GM21526 (cell line): ENCODE data around the gene RARG.
"Not testable (repeated sequence)": the region's sequence is repeated elsewhere in the genome, so short reads cannot be mapped to it uniquely, and the experiment has no call there.

ENCODE experiments used
- ATAC-seq: cut with Tn5 transposase; IDR thresholded peaks from one replicate; pipeline ENCODE4 v1.9.1; 2021; ENCODE audit warnings: moderate library complexity; ENCODE audit not compliant: unreplicated experiment, low FRiP score

The RARG gene

GRCh38 chr12:53178803-53179202 lies 53.2 kb downstream of the RARG start:
- ATAC-seq: not testable (repeated sequence)

GRCh38 chr12:53177447-53177846 lies 54.6 kb downstream of the RARG start:
- ATAC-seq: not testable (repeated sequence)

GRCh38 chr12:53176750-53177149 lies 55.3 kb downstream of the RARG start:
- no peak for ATAC-seq

GRCh38 chr12:53174881-53175491 lies 57.0 kb downstream of the RARG start:
- no peak for ATAC-seq

GRCh38 chr12:53173085-53173715 lies 58.8 kb downstream of the RARG start:
- ATAC-seq: no peak

- ATAC-seq: no peak
Measured at GRCh38 chr12:53172352-53172751, 59.7 kb downstream of the RARG start.

GRCh38 chr12:53171725-53172329 lies 60.2 kb downstream of the RARG start:
- ATAC-seq: no peak

GRCh38 chr12:53170876-53171724 lies 60.9 kb downstream of the RARG start:
- no peak for ATAC-seq

- ATAC-seq: no peak
Measured at GRCh38 chr12:53170215-53170614, 61.8 kb downstream of the RARG start.

- ATAC-seq: no peak
Measured at GRCh38 chr12:53169644-53170043, 62.4 kb downstream of the RARG start.

GRCh38 chr12:53166837-53167236 lies 65.2 kb downstream of the RARG start:
- no peak for ATAC-seq

- ATAC-seq: not testable (repeated sequence)
Measured at GRCh38 chr12:53163008-53163407, 69.0 kb downstream of the RARG start.

- ATAC-seq: no peak
Measured at GRCh38 chr12:53161119-53161911, 70.7 kb downstream of the RARG start.

- ATAC-seq: no peak
Measured at GRCh38 chr12:53160673-53161072, 71.3 kb downstream of the RARG start.
